Measurements from ENCODE around the gene FAM193B.
A peak's percentile ranks its signal among the peaks of the same experiment; 100 is the strongest.
"Not testable (repeated sequence)": the region's sequence is repeated elsewhere in the genome, so short reads cannot be mapped to it uniquely, and the experiment has no call there.

FAM193B gene

GRCh38 chr5:177537389-177538361 lies 16.7 kb downstream of the FAM193B start:
- no peak for DNase-seq

GRCh38 chr5:177536386-177536785 lies 18.0 kb downstream of the FAM193B start:
- no peak for DNase-seq

DNA sequence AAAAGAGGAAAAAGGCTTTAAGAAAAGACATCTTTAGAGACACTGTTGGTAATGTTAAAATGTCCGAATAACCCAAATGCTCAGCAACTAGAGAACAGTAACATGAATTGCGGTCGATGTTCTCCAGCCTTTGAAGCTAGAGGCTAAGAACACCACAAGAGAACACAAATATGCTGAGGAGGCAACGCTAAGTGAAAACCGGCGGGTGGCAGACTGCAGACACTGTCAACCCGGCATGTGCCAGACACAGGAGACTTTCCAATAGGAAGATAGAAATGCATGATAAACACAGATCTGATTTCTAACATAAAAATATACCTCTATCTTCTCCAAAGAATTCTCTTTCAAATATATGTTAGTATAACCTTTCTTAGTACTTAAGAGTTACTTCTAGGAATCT lies 19.2 kb downstream of the FAM193B start:
- DNase-seq: no peak

GRCh38 chr5:177534433-177534832 lies 19.9 kb downstream of the FAM193B start:
- not testable (repeated sequence) for DNase-seq

GRCh38 chr5:177531209-177531940 lies 23.0 kb downstream of the FAM193B start:
- DNase-seq: no peak

GRCh38 chr5:177530638-177531037 lies 23.7 kb downstream of the FAM193B start:
- no peak for DNase-seq

DNA sequence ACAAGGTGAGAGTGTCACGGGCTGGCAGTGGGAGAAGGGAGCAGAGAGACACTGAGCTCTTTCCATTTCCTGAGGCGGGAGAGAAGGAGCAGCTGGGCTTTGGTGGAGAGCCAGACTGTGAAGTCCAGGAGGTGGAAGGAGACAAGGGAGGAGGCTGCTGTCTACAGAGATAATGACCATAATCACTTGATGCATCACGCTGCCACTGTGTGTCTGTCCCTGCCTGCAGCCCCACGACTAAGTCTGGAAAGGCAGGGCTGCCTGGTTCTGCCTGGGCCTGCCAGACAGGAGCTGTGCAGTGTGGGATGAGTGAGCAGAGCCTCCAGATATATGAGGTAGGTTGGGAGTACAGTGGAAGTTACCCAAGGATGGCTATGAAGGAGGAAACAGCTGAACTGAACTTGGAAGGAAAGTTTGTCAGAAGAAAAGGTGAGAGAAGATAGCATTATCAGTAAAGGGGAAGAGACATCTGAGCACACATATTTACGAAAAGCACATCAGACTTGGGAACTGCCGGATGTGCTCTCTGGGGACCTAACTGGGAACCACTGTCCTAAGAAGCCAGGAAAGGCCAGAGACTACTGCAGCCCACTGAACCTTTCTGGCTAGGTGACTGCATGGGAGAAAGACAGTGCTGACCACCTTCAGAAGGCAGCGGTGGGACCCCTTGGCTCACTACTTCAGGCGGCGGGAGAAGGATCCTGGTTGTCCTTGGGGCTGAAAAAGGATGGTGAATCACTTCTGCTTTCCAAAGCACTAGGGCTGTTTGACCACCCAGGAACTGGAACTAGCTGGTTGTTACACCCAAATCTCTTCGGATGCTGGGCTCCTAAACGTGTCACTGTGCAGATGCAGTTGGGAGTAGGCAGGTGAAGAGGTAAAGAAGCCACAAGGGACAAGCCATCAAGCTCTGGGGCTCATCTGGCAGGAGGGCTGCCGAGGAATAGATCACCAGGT lies 24.8 kb downstream of the FAM193B start:
- DNase-seq: no peak

DNA sequence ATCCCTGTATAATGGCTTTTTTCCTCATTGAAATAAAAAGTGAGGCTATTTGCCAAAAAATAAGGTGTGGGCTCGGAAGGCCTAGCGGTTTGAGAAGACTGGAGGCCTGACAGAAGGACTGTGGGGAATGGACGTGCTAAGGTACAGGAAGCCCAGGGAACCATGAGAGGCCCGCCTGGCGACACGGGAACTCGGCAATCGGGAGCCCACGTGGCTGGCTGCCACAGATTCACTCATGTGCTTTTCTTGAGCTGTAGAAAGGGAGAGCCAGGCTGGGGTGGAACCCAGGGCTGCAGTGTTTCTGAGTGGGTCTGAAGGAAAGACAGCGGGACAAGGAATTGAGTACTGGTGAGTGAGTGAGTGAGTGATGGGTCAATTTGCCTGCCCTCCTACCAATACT lies 25.7 kb downstream of the FAM193B start:
- no peak for DNase-seq

GRCh38 chr5:177527595-177527994 lies 26.8 kb downstream of the FAM193B start:
- DNase-seq: no peak

DNA sequence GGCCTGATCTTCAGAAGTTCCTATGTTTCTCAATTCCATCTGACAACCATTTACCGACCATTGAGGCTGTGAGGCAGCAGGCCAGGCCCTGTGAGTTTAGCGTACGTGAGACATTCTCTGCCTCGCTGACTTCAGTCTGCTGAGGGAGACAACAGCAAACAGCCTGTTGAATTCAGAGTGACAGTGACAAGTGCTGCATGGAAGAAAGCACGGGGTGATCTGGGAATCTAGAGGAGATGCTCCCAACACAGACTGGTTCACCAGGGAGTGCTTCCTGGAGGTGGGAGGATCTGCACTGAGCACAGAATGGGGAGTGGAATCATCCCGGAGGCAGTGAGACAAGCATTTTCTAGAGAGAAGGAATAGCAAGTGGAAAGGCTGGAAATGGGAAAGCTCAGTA lies 27.6 kb downstream of the FAM193B start:
- no peak for DNase-seq

GRCh38 chr5:177526191-177526590 lies 28.2 kb downstream of the FAM193B start:
- DNase-seq: no peak

GRCh38 chr5:177524941-177525655 lies 29.3 kb downstream of the FAM193B start:
- no peak for DNase-seq

GRCh38 chr5:177524539-177524900 lies 29.8 kb downstream of the FAM193B start:
- DNase-seq: no peak

GRCh38 chr5:177523711-177524538 lies 30.4 kb downstream of the FAM193B start:
- no peak for DNase-seq

GRCh38 chr5:177520916-177521513 lies 33.3 kb downstream of the FAM193B start:
- no peak for DNase-seq

DNA sequence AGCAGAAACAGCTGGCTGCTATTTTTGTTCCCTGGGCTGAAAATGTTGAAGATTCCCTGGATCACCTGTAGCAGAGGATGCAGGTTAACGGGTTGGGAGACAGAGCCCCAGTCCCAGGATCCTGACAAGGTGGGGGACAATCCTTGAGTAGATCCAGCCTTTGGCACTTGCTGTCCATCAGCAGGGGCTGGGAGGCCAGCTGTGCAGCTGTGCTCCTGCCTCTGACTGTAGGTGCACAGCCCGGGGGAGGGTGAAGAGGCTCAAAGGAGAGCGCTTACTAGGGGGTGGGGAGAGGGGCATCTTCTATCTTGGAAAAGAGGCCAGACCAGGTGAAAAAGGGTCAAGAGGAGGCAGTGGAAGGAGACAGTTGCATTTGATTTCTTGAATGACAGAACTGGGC lies 34.1 kb downstream of the FAM193B start:
- no peak for DNase-seq

DNA sequence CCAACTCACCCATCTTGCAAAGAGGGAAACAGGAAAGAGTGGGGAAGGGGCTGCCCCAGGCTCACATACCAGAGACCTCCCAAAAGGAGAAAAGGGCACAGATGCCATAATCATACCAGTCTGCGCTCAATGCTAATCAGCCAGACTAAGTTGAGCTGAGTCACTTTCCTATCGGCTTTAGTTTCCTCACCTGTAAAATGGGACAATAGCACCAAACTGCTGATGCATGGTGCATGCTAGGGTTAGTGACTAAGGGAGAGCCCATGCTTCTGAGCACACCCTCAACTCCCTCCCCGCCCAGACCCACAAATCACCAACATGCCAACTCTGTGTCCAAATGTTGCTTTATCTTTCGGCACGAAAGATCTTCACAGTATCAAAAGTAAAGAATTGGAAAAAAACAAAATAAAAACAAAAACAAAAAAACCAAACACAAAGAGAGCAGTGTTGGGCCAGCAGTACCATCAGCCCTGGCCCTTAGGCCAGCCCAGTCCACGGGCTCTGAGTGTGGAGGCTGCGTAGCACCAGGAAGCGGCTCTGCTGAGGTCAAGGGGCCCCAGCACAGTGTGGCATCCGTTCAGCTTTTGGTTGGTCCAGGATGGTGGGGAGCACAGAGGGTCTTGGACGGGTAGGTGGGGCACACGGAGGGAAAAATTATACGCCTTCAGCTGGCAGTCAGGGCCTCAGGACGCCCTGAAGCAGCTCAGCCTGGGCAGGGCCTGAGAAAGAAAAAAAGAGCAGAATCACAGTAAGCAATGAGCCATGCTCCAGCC lies 34.7 kb downstream of the FAM193B start:
- DNase-seq: no peak

DNA sequence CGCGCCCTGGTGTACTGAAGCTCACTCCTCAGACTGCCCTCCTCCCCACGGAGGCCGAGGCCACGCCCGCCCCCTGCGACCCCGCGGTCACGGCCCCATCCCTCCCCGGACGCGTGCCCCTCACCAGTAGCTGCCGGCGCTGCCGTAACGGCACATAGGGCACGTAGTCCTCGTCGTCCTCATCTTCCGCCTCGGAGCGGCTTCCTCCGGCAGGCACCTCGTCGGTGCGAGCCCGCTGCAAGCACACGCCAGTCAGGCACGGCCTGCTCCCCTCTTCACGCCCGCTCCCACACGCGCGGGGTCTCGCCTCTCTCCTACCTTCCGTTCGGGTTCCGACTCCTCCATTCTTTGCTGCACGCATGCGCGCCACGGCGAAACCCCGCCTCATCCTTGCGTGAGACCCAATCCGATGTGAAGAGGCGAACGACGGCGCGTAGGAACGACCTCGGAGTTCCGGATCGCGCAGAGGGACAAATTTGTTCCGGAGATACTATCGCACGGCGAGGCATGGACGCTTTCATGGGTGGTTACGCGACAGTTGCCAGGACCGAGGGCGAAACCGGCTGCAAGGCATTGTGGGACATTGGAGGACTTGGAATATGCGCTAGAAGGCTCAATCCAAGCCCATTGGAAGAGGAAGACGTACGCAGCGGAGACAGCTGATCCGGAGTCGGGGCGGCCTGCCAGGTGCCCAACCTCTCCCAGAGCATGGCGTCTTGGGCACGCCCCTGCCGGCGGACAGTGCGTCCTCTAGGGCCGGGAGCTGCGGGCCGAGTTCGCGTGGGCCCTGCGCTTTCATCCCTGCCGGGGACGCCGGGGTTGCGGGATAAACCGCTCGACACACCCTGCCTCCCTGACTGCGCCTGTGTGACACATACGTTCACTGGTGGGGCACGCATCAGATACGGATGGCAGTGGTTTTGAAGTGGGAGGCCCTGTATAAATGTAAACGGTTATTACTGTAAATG lies 37.5 kb downstream of the FAM193B start, which contains the start of gene DDX41:
Gene DDX41 (minus strand): TSS at position 361 of the 968 bp plus-strand sequence. CDS start 16 bp downstream, at position 345.
- peak; percentile 91 to 96 (median 92) for DNase-seq
